Measurements from ENCODE around the gene CEND1.
A peak's percentile ranks its signal among the peaks of the same experiment; 100 is the strongest.

CEND1 gene

GRCh38 chr11:746289-747157, 43.4 kb downstream of the CEND1 start:
- TF ChIP-seq CTCF (IDR thresholded peaks at IDR 0.05; ENCODE audit: borderline replicate concordance, extremely low read depth, low read length, poor library complexity, severe bottlenecking) (no peak), EZH2 (IDR thresholded peaks at IDR 0.05; ENCODE audit: borderline replicate concordance, low read depth, low read length, severe bottlenecking) (no peak)
- peak overlapping the region; percentile 80 for H3K27ac ChIP-seq (ENCODE audit: low read length)
- peaks cover 30% of the 10 kb centered on the region for H3K4me1 ChIP-seq (ENCODE audit: insufficient read depth, low read length)
- peaks cover 48% of the 10 kb centered on the region for H3K79me2 ChIP-seq (ENCODE audit: insufficient read depth, low read length)
- ATAC-seq (ENCODE audit: insufficient read depth, low read depth) = peak; percentile 65
- DNase-seq = peak; percentile 63
- H3K36me3 ChIP-seq (ENCODE audit: insufficient read depth, low read length) = peaks cover 12% of the 10 kb centered on the region
- H3K27me3 ChIP-seq (ENCODE audit: insufficient read depth, low read length, poor library complexity) = no peaks in the 10 kb centered on the region
- H3K9ac ChIP-seq (ENCODE audit: low read depth, low read length) = peak overlapping the region; percentile 88
- H3K4me2 ChIP-seq (ENCODE audit: insufficient read depth, low read length) = peak overlapping the region; percentile 94
- H3K4me3 ChIP-seq (ENCODE audit: low read depth in 1 of 2, low read length in 2 of 2) = peak overlapping the region; percentile 51 to 83
- no peaks in the 10 kb centered on the region for H3K9me3 ChIP-seq (ENCODE audit: insufficient read depth, low read length, severe bottlenecking)
- peak overlapping the region; percentile 96 for H2AFZ ChIP-seq (ENCODE audit: low read depth, low read length)
- H4K20me1 ChIP-seq (ENCODE audit: insufficient read depth, low read length) = peaks cover 21% of the 10 kb centered on the region

- peaks cover 15% of the 10 kb centered on the region for H4K20me1 ChIP-seq (ENCODE audit: insufficient read depth, low read length)
- peaks cover 38% of the 10 kb centered on the region for H3K79me2 ChIP-seq (ENCODE audit: insufficient read depth, low read length)
- H3K27ac ChIP-seq (ENCODE audit: low read length) = no peak overlapping the region
- no peak for DNase-seq
- no peak overlapping the region for H3K9ac ChIP-seq (ENCODE audit: low read depth, low read length)
- H3K4me1 ChIP-seq (ENCODE audit: insufficient read depth, low read length) = peaks cover 30% of the 10 kb centered on the region
- H3K36me3 ChIP-seq (ENCODE audit: insufficient read depth, low read length) = peaks cover 12% of the 10 kb centered on the region
- H2AFZ ChIP-seq (ENCODE audit: low read depth, low read length) = no peak overlapping the region
- ATAC-seq (ENCODE audit: insufficient read depth, low read depth) = no peak
- no peak overlapping the region for H3K4me2 ChIP-seq (ENCODE audit: insufficient read depth, low read length)
- H3K4me3 ChIP-seq (ENCODE audit: low read depth in 1 of 2, low read length in 2 of 2) = no peak overlapping the region
- no peaks in the 10 kb centered on the region for H3K27me3 ChIP-seq (ENCODE audit: insufficient read depth, low read length, poor library complexity)
- H3K9me3 ChIP-seq (ENCODE audit: insufficient read depth, low read length, severe bottlenecking) = no peaks in the 10 kb centered on the region
- TF ChIP-seq CTCF (IDR thresholded peaks at IDR 0.05; ENCODE audit: borderline replicate concordance, extremely low read depth, low read length, poor library complexity, severe bottlenecking) = no peak
- no peak for TF ChIP-seq EZH2 (IDR thresholded peaks at IDR 0.05; ENCODE audit: borderline replicate concordance, low read depth, low read length, severe bottlenecking)
Measured at GRCh38 chr11:745428-745827, 44.5 kb downstream of the CEND1 start.

- peaks cover 11% of the 10 kb centered on the region for H3K79me2 ChIP-seq (ENCODE audit: insufficient read depth, low read length)
- H3K4me3 ChIP-seq (ENCODE audit: low read depth in 1 of 2, low read length in 2 of 2) = no peak overlapping the region
- H3K4me1 ChIP-seq (ENCODE audit: insufficient read depth, low read length) = peaks cover 10% of the 10 kb centered on the region
- H3K27ac ChIP-seq (ENCODE audit: low read length) = no peak overlapping the region
- ATAC-seq (ENCODE audit: insufficient read depth, low read depth) (no peak), DNase-seq (no peak)
- TF ChIP-seq CTCF (IDR thresholded peaks at IDR 0.05; ENCODE audit: borderline replicate concordance, extremely low read depth, low read length, poor library complexity, severe bottlenecking) = no peak
- no peak for TF ChIP-seq EZH2 (IDR thresholded peaks at IDR 0.05; ENCODE audit: borderline replicate concordance, low read depth, low read length, severe bottlenecking)
- no peaks in the 10 kb centered on the region for H3K9me3 ChIP-seq (ENCODE audit: insufficient read depth, low read length, severe bottlenecking)
- no peak overlapping the region for H3K4me2 ChIP-seq (ENCODE audit: insufficient read depth, low read length)
- H3K9ac ChIP-seq (ENCODE audit: low read depth, low read length) = no peak overlapping the region
- H4K20me1 ChIP-seq (ENCODE audit: insufficient read depth, low read length) = no peaks in the 10 kb centered on the region
- peaks cover 2% of the 10 kb centered on the region; the same call in 1 of the 2 replicates for H3K36me3 ChIP-seq (ENCODE audit: insufficient read depth, low read length)
- H2AFZ ChIP-seq (ENCODE audit: low read depth, low read length) = no peak overlapping the region
- peaks cover 5% of the 10 kb centered on the region for H3K27me3 ChIP-seq (ENCODE audit: insufficient read depth, low read length, poor library complexity)
Measured at GRCh38 chr11:742571-743201, 47.2 kb downstream of the CEND1 start.

Data from DND-41 (cell line).